Smooth muscle cell (in vitro differentiated cells): ENCODE results near the gene TH. TPM values are rescaled to one million over a fixed set of nuclear protein-coding genes. Genes with fewer than 3 reads are reported as not detected.

Experiments
- DNase-seq: peaks from one replicate; lab custom pipeline; 2025; ENCODE audit not compliant: unreplicated experiment; lab: John Stamatoyannopoulos, UW
- H2AFZ ChIP-seq: fragments of 200-600 bp; sonication (generic); 2 replicates; pipeline ENCODE4 v1.6.0; 2016; ENCODE audit warnings: antibody characterized with exemption, low read depth, mild to moderate bottlenecking
- H3F3A ChIP-seq: fragments of 200-600 bp; sonication (generic); 2 replicates; pipeline ENCODE4 v1.6.0; 2017; ENCODE audit warnings: antibody characterized with exemption, low read depth
- H3K27ac ChIP-seq: fragments of 200-600 bp; sonication (generic); 2 replicates; pipeline ENCODE4 v1.5.1; 2016; ENCODE audit warnings: low read depth, mild to moderate bottlenecking
- H3K27me3 ChIP-seq: fragments of 200-600 bp; sonication (generic); 2 replicates; pipeline ENCODE4 v1.6.1; 2016; ENCODE audit warnings: low read depth, mild to moderate bottlenecking
- H3K36me3 ChIP-seq: fragments of 200-600 bp; sonication (generic); 2 replicates; pipeline ENCODE4 v1.5.1; 2016; ENCODE audit warnings: low read depth
- H3K4me1 ChIP-seq: fragments of 200-600 bp; sonication (generic); 2 replicates; pipeline ENCODE4 v1.5.1; 2016; ENCODE audit warnings: low read depth
- H3K4me2 ChIP-seq: fragments of 200-600 bp; sonication (generic); 2 replicates; pipeline ENCODE4 v1.6.0; 2016; ENCODE audit warnings: mild to moderate bottlenecking
- H3K4me3 ChIP-seq: fragments of 200-600 bp; sonication (generic); 2 replicates; pipeline ENCODE4 v1.5.1; 2016; ENCODE audit warnings: mild to moderate bottlenecking
- H3K79me2 ChIP-seq: fragments of 200-600 bp; sonication (generic); 2 replicates; pipeline ENCODE4 v1.6.0; 2016; ENCODE audit warnings: low read depth, mild to moderate bottlenecking
- H3K9ac ChIP-seq: fragments of 200-600 bp; sonication (generic); 2 replicates; pipeline ENCODE4 v1.6.0; 2016; ENCODE audit warnings: low read depth
- H3K9me3 ChIP-seq: fragments of 200-600 bp; sonication (generic); replicated peaks from 2 replicates; pipeline ENCODE4 v1.5.1; 2016; ENCODE audit warnings: low read depth
- H4K20me1 ChIP-seq: fragments of 200-600 bp; sonication (generic); 2 replicates; pipeline ENCODE4 v1.6.0; 2016; ENCODE audit warnings: low read depth
- WGBS: methylation state at CpG from one replicate; pipeline ENCODE4 v1.1.7; 2016; ENCODE audit warnings: low lambda C conversion rate; 5-methylcytosine and 5-hydroxymethylcytosine counted together
- polyA plus RNA-seq: library from polyadenylated mRNA; unstranded; fragments of >200 nt; fragmentation: Nextera tagmentation; extraction: Ambion mirVana; gene quantifications from 2 replicates; pipeline ENCODE4 v1.2.1, GENCODE V29; 2016
- total RNA-seq: library from RNA; depleted of rRNA; stranded (reverse); fragments of >200 nt; gene quantifications from 2 replicates; pipeline ENCODE4 v1.2.3, GENCODE V29; 2014
- TF ChIP-seq, protein P1 (sequence below): fragments of 200-600 bp; sonication (generic); IDR thresholded peaks from 2 replicates; pipeline ENCODE4 v1.5.1; 2017; ENCODE audit warnings: borderline replicate concordance, mild to moderate bottlenecking, antibody characterized with exemption; ENCODE audit not compliant: insufficient read depth, poor library complexity, severe bottlenecking

The TH gene
- total and polyA plus RNA-seq, 2 experiments from 2014 or later = not detected

DNA sequence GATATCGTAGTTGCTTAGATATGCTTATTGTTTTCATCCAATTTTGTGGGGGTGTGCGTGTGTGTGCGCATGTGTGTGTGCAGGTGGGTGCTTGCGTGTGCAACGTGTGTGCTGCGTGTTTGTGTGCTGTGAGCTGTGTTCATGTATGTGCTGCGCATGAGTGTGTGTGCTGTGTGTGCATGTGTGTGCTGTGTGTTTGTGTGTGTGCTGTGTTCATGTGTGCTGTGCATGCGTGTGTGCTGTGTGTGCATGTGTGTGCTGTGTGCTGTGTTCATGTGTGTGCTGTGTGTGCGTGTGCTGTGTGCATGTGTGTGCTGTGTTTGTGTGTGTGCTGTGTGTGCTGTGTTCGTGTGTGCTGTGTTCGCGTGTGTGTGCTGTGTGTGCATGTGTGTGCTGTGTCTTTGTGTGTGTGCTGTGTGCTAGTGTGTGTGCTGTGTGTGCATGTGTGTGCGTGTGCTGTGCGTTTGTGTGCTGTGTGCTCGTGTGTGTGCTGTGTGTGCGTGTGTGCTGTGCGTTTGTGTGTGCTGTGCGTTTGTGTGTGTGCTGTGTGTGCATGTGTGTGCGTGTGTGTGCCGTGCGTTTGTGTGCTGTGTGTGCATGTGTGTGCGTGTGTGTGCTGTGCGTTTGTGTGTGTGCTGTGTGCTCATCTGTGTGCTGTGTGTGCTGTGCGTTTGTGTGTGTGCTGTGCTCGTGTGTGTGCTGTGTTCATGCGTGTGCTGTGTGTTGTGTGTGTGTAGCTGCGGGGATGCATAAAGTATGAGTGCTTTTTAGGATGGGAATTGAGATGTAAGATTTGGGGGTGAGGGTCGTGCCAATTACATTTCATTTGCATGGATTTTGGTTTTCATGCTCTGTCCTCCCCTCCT, 40.0 kb downstream of the TH start:
- Histone ChIP-seq H3K36me3 (no peaks in the 10 kb centered on the region), H3K4me3 (no peak overlapping the region), H3K27ac (no peak overlapping the region), H3K79me2 (peaks cover 32% of the 10 kb centered on the region), H4K20me1 (peaks cover 89% of the 10 kb centered on the region), H2AFZ (no peak overlapping the region), H3K4me2 (no peak overlapping the region), H3K27me3 (no peaks in the 10 kb centered on the region), H3K9ac (no peak overlapping the region), H3F3A (peaks cover 76% of the 10 kb centered on the region), H3K9me3 (no peaks in the 10 kb centered on the region), H3K4me1 (peaks cover 4% of the 10 kb centered on the region)
- DNase-seq = no peak
- WGBS = 87% methylated on average over 25 of the region's 28 CpGs
- TF ChIP-seq, protein P1, sequence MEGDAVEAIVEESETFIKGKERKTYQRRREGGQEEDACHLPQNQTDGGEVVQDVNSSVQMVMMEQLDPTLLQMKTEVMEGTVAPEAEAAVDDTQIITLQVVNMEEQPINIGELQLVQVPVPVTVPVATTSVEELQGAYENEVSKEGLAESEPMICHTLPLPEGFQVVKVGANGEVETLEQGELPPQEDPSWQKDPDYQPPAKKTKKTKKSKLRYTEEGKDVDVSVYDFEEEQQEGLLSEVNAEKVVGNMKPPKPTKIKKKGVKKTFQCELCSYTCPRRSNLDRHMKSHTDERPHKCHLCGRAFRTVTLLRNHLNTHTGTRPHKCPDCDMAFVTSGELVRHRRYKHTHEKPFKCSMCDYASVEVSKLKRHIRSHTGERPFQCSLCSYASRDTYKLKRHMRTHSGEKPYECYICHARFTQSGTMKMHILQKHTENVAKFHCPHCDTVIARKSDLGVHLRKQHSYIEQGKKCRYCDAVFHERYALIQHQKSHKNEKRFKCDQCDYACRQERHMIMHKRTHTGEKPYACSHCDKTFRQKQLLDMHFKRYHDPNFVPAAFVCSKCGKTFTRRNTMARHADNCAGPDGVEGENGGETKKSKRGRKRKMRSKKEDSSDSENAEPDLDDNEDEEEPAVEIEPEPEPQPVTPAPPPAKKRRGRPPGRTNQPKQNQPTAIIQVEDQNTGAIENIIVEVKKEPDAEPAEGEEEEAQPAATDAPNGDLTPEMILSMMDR = no peak

DNA sequence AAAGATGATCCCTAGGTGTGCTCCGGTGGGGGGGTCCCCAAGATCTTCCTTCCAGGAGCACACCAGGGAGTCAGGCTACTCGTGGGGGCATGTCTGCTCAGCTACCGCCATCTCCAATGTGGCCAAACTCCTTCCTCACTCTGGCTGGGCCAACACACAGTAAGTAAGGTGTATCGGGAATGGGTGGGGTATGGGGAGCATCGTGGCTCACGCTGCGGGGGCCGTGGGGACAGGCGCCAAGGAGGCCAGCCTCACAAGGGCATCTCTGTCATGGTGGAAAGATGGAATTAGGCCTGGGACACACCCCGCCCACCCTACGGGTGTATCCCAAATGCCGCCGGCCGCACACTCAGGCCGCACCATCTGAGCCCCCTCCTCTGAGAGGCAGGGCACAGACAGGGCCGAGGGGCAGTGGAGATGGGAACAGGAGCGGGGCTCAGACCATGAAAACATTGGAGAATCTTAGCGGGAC, 40.7 kb downstream of the TH start:
- no peak for DNase-seq
- no peak overlapping the region for H3K9ac ChIP-seq
- TF ChIP-seq, protein P1 = no peak
- H3K9me3 ChIP-seq = no peaks in the 10 kb centered on the region
- no peaks in the 10 kb centered on the region for H3K27me3 ChIP-seq
- H3K4me3 ChIP-seq = no peak overlapping the region
- peaks cover 82% of the 10 kb centered on the region for H4K20me1 ChIP-seq
- peaks cover 25% of the 10 kb centered on the region for H3K79me2 ChIP-seq
- H3K4me2 ChIP-seq = no peak overlapping the region
- peaks cover 69% of the 10 kb centered on the region for H3F3A ChIP-seq
- H3K36me3 ChIP-seq = no peaks in the 10 kb centered on the region
- 88% methylated on average over 18 of the region's 18 CpGs for WGBS
- no peaks in the 10 kb centered on the region for H3K4me1 ChIP-seq
- no peak overlapping the region for H2AFZ ChIP-seq
- H3K27ac ChIP-seq = no peak overlapping the region

DNA sequence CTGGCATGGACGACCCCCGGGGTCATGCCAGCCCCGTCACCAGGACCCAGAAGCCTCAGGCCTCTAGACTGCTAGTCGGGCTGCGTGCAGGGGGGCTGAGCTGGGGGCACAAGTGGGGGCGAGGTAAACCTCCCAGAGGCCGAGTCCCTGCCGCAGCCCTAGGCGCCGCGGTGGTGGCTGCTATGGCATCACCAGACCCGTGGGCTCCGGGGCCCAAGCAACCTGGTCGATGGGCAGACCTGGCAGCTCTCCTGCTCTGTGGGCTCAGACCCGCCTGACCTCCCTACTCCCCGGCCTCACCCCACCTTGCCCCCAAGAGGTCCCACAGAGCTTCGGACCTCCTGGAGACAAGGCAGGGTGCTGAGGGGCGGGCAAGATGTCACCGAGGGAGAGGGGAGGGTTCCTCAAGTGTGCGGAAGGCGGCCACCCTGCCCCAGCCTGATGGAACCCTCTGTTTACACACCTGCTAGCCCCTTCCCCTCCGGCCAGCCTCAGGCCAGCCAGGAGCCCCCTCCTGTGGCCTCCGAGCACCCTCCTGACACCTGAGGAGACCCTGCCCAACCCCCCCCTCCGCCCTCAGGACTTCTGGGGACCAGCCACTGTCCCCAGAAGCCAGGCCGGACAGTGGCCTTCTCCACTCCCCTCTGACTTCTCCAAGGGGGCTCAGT, 41.8 kb downstream of the TH start:
- WGBS = 84% methylated on average over 17 of the region's 25 CpGs
- DNase-seq = no peak
- Histone ChIP-seq H3K4me3 (no peak overlapping the region), H3F3A (peaks cover 58% of the 10 kb centered on the region), H3K36me3 (no peaks in the 10 kb centered on the region), H3K27me3 (no peaks in the 10 kb centered on the region), H4K20me1 (peaks cover 71% of the 10 kb centered on the region), H3K79me2 (peaks cover 14% of the 10 kb centered on the region), H2AFZ (no peak overlapping the region), H3K9ac (no peak overlapping the region), H3K9me3 (no peaks in the 10 kb centered on the region), H3K4me1 (no peaks in the 10 kb centered on the region), H3K27ac (peak overlapping the region; percentile 28), H3K4me2 (no peak overlapping the region)
- TF ChIP-seq, protein P1 = no peak
